OCI-LY7 (cell line): ENCODE measurements around the gene GRWD1. TPM values are rescaled to one million over a fixed set of nuclear protein-coding genes. Genes with fewer than 3 reads are reported as not detected.
A peak's percentile ranks its signal among the peaks of the same experiment; 100 is the strongest.

Source experiments
- BruUV-seq: library from RNA; stranded (reverse); fragments of 400-500 nt; replicated peaks from 2 replicates; lab custom pipeline; 2021; lab: Mats Ljungman, UMichigan
- CTCF ChIA-PET: fragments of 300-600 bp; sonication (Branson Sonifier 250); formaldehyde crosslinking; loops from one replicate; lab custom pipeline; 2022; ENCODE audit warnings: antibody characterized with exemption; ENCODE audit not compliant: unreplicated experiment; lab: Charles Lee
- POLR2A ChIA-PET: fragments of 300-600 bp; sonication (Branson Sonifier 250); formaldehyde crosslinking; loops from one replicate; lab custom pipeline; 2022; ENCODE audit warnings: antibody characterized with exemption; lab: Charles Lee
- DNase-seq: peaks from one replicate; pipeline ENCODE4 v3.0.0-alpha.2; 2015; ENCODE audit warnings: low spot score
- H2AFZ ChIP-seq: fragments of 200-600 bp; sonication (generic), shearing (Covaris generic); 2 replicates; pipeline ENCODE4 v1.6.1; 2014; ENCODE audit warnings: mild to moderate bottlenecking, antibody characterized with exemption, low read length, moderate library complexity
- H3K27ac ChIP-seq: fragments of 200-600 bp; sonication (generic); 2 replicates; pipeline ENCODE4 v1.5.1; 2014; ENCODE audit warnings: mixed run types, low read depth, mild to moderate bottlenecking, moderate library complexity, low read length, inconsistent platforms; ENCODE audit not compliant: poor library complexity, severe bottlenecking
- H3K36me3 ChIP-seq: fragments of 200-600 bp; sonication (generic); 2 replicates; pipeline ENCODE4 v1.6.1; 2014; ENCODE audit warnings: mild to moderate bottlenecking, antibody characterized with exemption, low read length, moderate library complexity, mixed read lengths; ENCODE audit not compliant: insufficient read depth
- H3K4me1 ChIP-seq: fragments of 200-600 bp; sonication (generic); 2 replicates; pipeline ENCODE4 v1.5.1; 2014; ENCODE audit warnings: mild to moderate bottlenecking, low read length; ENCODE audit not compliant: insufficient read depth, poor library complexity, severe bottlenecking
- H3K4me2 ChIP-seq: fragments of 200-600 bp; sonication (generic); 2 replicates; pipeline ENCODE4 v1.6.1; 2014; ENCODE audit warnings: mild to moderate bottlenecking, low read length
- H3K4me3 ChIP-seq: fragments of 200-600 bp; sonication (generic); 2 replicates; pipeline ENCODE4 v1.5.1; 2014; ENCODE audit warnings: mild to moderate bottlenecking, low read depth, low read length; ENCODE audit not compliant: poor library complexity, severe bottlenecking
- H3K79me2 ChIP-seq: fragments of 200-600 bp; sonication (generic); 2 replicates; pipeline ENCODE4 v1.6.1; 2016; ENCODE audit warnings: low read depth, mild to moderate bottlenecking, low read length, moderate library complexity, mixed read lengths; ENCODE audit not compliant: insufficient read depth
- H3K9me2 ChIP-seq: fragments of 200-600 bp; sonication (generic); 2 replicates; pipeline ENCODE4 v1.6.1; 2016; ENCODE audit warnings: mild to moderate bottlenecking, low read length, mixed read lengths; ENCODE audit not compliant: insufficient read depth
- H3K9me3 ChIP-seq: fragments of 200-600 bp; sonication (generic); 2 replicates; pipeline ENCODE4 v1.6.1; 2014; ENCODE audit warnings: mild to moderate bottlenecking, mixed run types, low read length, mixed read lengths
- H4K20me1 ChIP-seq: fragments of 200-600 bp; sonication (generic); 2 replicates; pipeline ENCODE4 v1.6.1; 2014; ENCODE audit warnings: mild to moderate bottlenecking, antibody characterized with exemption, low read length, moderate library complexity, mixed read lengths; ENCODE audit not compliant: insufficient read depth
- EZH2phosphoT487 ChIP-seq: fragments of 200-600 bp; sonication (generic); IDR thresholded peaks from 2 replicates; pipeline ENCODE4 v1.6.1; 2018; ENCODE audit warnings: low read depth, borderline replicate concordance, mild to moderate bottlenecking, mixed run types, antibody characterized with exemption, low read length, moderate library complexity, mixed read lengths
- intact Hi-C: fragments of 100-400 bp; cut with micrococcal nuclease; formaldehyde crosslinking; loops from one replicate; pipeline ENCODE4 v1.10.0; 2022; ENCODE audit not compliant: unreplicated experiment
- total RNA-seq, 2 experiments: library from RNA; depleted of rRNA in 1 of 2; stranded (reverse); fragments of >200 nt in 1 of 2; shearing (Covaris generic) in 1 of 2; gene quantifications; 2 replicates each; pipeline ENCODE4 v1.2.3, GENCODE V29; 2014 to 2022
- TF ChIP-seq, protein P1 (sequence below): fragments of 200-600 bp; sonication (generic); conservative IDR thresholded peaks from 2 replicates; pipeline ENCODE4 v1.5.1; 2014; ENCODE audit warnings: mild to moderate bottlenecking, antibody characterized with exemption, low read length, moderate library complexity, mixed read lengths

Gene GRWD1
- total RNA-seq, 2 experiments from 2014 or later = 32.1 to 35.8 TPM

DNA sequence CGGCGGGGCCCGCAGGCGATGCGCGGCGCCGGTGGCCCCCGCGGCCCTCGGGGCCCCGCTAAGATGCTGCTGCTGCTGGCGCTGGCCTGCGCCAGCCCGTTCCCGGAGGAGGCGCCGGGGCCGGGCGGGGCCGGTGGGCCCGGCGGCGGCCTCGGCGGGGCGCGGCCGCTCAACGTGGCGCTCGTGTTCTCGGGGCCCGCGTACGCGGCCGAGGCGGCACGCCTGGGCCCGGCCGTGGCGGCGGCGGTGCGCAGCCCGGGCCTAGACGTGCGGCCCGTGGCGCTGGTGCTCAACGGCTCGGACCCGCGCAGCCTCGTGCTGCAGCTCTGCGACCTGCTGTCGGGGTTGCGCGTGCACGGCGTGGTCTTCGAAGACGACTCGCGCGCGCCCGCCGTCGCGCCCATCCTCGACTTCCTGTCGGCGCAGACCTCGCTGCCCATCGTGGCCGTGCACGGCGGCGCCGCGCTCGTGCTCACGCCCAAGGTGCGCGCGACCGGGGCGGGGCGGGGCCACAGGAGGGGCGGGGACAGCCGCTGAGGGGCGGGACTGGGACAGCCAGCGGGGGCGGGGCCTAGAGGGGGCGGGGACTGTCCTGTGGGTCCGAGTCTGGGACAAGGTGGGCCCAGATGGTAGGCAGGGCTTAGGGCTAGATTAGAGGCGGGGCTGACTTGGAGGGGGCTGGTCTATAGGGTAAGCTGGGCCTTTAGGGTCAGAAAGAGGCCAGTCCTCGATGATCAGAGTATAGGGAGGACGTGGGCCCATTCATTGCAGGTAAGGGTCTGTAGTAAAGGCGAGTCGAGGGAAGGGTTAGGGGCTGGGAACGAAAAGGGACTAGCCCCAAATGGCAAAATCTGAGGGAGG is 47.2 kb upstream of the GRWD1 start:
- ChIA-PET POLR2A (interaction anchor here (0.7 kb wide), 1 partner anchor 235 kb away, joined by 3 read pairs; no protein-coding TSS in a partner anchor), CTCF (no interaction called here)
- Histone ChIP-seq H3K4me1 (peaks cover 40% of the 10 kb centered on the region), H3K36me3 (no peaks in the 10 kb centered on the region), H2AFZ (no peak overlapping the region), H3K9me2 (no peaks in the 10 kb centered on the region), H3K79me2 (no peaks in the 10 kb centered on the region), H4K20me1 (no peaks in the 10 kb centered on the region), H3K4me3 (peak overlapping the region; percentile 62), H3K27ac (no peak overlapping the region), H3K4me2 (peak overlapping the region; percentile 69), H3K9me3 (no peaks in the 10 kb centered on the region)
- no TSS peak for BruUV-seq
- TF ChIP-seq, protein P1, sequence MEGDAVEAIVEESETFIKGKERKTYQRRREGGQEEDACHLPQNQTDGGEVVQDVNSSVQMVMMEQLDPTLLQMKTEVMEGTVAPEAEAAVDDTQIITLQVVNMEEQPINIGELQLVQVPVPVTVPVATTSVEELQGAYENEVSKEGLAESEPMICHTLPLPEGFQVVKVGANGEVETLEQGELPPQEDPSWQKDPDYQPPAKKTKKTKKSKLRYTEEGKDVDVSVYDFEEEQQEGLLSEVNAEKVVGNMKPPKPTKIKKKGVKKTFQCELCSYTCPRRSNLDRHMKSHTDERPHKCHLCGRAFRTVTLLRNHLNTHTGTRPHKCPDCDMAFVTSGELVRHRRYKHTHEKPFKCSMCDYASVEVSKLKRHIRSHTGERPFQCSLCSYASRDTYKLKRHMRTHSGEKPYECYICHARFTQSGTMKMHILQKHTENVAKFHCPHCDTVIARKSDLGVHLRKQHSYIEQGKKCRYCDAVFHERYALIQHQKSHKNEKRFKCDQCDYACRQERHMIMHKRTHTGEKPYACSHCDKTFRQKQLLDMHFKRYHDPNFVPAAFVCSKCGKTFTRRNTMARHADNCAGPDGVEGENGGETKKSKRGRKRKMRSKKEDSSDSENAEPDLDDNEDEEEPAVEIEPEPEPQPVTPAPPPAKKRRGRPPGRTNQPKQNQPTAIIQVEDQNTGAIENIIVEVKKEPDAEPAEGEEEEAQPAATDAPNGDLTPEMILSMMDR = no peak
- TF ChIP-seq EZH2phosphoT487 = no peak
- intact Hi-C loops = loop anchor here (2.0 kb wide), 1 partner anchor 78 kb away; a partner anchor contains a TSS
- peak; percentile 95 for DNase-seq

DNA sequence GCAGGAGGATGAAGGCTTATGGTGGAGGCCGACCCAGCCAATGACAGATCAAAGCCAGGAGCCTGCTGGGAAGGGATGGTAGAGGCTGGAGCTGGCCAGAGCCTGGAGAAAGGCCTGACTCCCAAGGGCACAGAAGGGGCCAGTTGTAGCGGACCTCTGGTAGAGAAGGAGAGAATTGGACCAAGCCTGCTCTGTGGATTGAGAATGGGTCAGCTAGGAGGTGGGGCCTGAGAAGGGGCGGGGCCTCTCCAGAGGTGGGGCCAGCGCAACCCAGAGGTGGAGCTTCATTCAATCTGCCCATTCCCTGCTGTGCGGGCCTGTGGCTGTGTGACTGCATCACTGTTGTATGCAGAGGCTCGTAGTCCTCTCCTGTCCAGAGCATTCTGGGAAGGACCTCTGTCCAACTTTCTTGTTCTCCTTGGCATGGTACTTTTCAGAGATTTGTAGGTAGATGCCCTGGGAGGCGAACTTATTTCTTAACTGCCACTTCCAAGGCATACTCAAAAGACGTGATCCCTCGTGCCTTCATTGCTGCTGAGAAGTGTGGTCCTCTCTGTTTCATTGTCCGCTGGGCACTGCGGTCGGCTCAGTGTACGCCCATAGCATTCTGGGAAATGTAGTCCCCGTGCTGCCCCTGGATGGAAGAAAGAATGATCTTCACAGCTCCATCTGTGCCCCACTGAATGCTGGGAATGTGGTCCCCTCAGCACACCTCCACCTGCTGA is 45.6 kb upstream of the GRWD1 start:
- H4K20me1 ChIP-seq = no peaks in the 10 kb centered on the region
- no peak for DNase-seq
- no peak overlapping the region; the same call in 1 of the 2 replicates for H2AFZ ChIP-seq
- H3K27ac ChIP-seq = no peak overlapping the region
- peak overlapping the region; percentile 33; the same call in 1 of the 2 replicates for H3K4me2 ChIP-seq
- H3K9me3 ChIP-seq = no peaks in the 10 kb centered on the region
- intact Hi-C loops = no loop called here
- no peaks in the 10 kb centered on the region for H3K79me2 ChIP-seq
- TF ChIP-seq EZH2phosphoT487 = no peak
- TF ChIP-seq, protein P1 = no peak
- no peaks in the 10 kb centered on the region for H3K36me3 ChIP-seq
- H3K9me2 ChIP-seq = no peaks in the 10 kb centered on the region
- ChIA-PET CTCF (no interaction called here), POLR2A (interaction anchor here (1.0 kb wide), 1 partner anchor 9 kb away, joined by 3 read pairs; the partner anchor contains the start of gene KDELR1)
- no TSS peak for BruUV-seq
- H3K4me1 ChIP-seq = peaks cover 35% of the 10 kb centered on the region
- H3K4me3 ChIP-seq = no peak overlapping the region
